Caco-2 (cell line): ENCODE data around the gene VWA3B. TPM values are rescaled to one million over a fixed set of nuclear protein-coding genes. Genes with fewer than 3 reads are reported as not detected.

ENCODE experiments used
- BruUV-seq: library from RNA; stranded (reverse); fragments of 400-500 nt; replicated peaks from 2 replicates; lab custom pipeline; 2021; lab: Mats Ljungman, UMichigan
- CTCF ChIA-PET: fragments of 300-600 bp; sonication (Branson Sonifier 250); formaldehyde crosslinking; loops from one replicate; lab custom pipeline; 2022; ENCODE audit warnings: antibody characterized with exemption; lab: Charles Lee
- POLR2A ChIA-PET: fragments of 300-600 bp; sonication (Branson Sonifier 250); formaldehyde crosslinking; loops from one replicate; lab custom pipeline; 2022; ENCODE audit warnings: antibody characterized with exemption; lab: Charles Lee
- DNase-seq, 2 experiments: peaks; one replicate each; pipeline versions ENCODE4 v3.0.0 to v3.0.0-alpha.2; 2020 to 2022
- H3K27me3 ChIP-seq: replicated peaks from 2 replicates; pipeline ENCODE4 v1.6.0; 2011; ENCODE audit warnings: low read length; ENCODE audit not compliant: control insufficient read depth, insufficient read depth
- H3K36me3 ChIP-seq: 2 replicates; pipeline ENCODE4 v1.5.1; 2011; ENCODE audit warnings: low read length; ENCODE audit not compliant: control insufficient read depth, insufficient read depth
- H3K4me1 ChIP-seq: fragments of 250-450 bp; sonication (Bioruptor Pico); 2 replicates; pipeline ENCODE4 v1.5.1; 2020; ENCODE audit warnings: mild to moderate bottlenecking
- H3K4me3 ChIP-seq: 2 replicates; pipeline ENCODE4 v1.5.1; 2011; ENCODE audit warnings: low read depth, mild to moderate bottlenecking, control low read depth, low read length
- H3K9me3 ChIP-seq: fragments of 250-450 bp; sonication (Bioruptor Pico); 2 replicates; pipeline ENCODE4 v1.5.1; 2020; ENCODE audit warnings: mild to moderate bottlenecking, moderate library complexity
- H3K27ac Mint-ChIP-seq: one replicate; pipeline ENCODE4 v1.8.0; 2022; ENCODE audit warnings: mixed read lengths; ENCODE audit not compliant: unreplicated experiment
- H3K27me3 Mint-ChIP-seq: one replicate; pipeline ENCODE4 v1.8.0; 2022; ENCODE audit warnings: mixed read lengths; ENCODE audit not compliant: insufficient read depth, unreplicated experiment
- H3K36me3 Mint-ChIP-seq: one replicate; pipeline ENCODE4 v1.8.0; 2022; ENCODE audit warnings: mild to moderate bottlenecking, mixed read lengths; ENCODE audit not compliant: insufficient read depth, unreplicated experiment
- H3K4me1 Mint-ChIP-seq: one replicate; pipeline ENCODE4 v1.8.0; 2022; ENCODE audit warnings: low read depth, mixed read lengths; ENCODE audit not compliant: unreplicated experiment
- H3K4me3 Mint-ChIP-seq: one replicate; pipeline ENCODE4 v1.8.0; 2022; ENCODE audit warnings: mild to moderate bottlenecking, moderate library complexity, mixed read lengths; ENCODE audit not compliant: unreplicated experiment
- H3K9me3 Mint-ChIP-seq: one replicate; pipeline ENCODE4 v1.8.0; 2022; ENCODE audit warnings: mixed read lengths; ENCODE audit not compliant: unreplicated experiment
- CTCF ChIP-seq, 2 experiments: fragments of 200-600 bp in 1 of 2; IDR thresholded peaks; 1 replicate in 1 of 2; 2 replicates in 1 of 2; pipeline versions ENCODE4 v1.5.1 to v1.8.0; 2011 to 2022; ENCODE audit warnings: antibody characterized with exemption in 1 of 2, control low read depth in 1 of 2, inconsistent platforms in 1 of 2, low read depth in 1 of 2, low read length in 1 of 2, mild to moderate bottlenecking in 1 of 2, moderate library complexity in 1 of 2; ENCODE audit not compliant: insufficient read depth in 1 of 2, severe bottlenecking in 1 of 2, unreplicated experiment in 1 of 2
- intact Hi-C: fragments of 100-400 bp; cut with micrococcal nuclease; formaldehyde crosslinking; loops from one replicate; pipeline ENCODE4 v1.10.0; 2022; ENCODE audit not compliant: unreplicated experiment
- total RNA-seq: library from RNA; stranded (reverse); gene quantifications from 2 replicates; pipeline ENCODE4 v1.2.3, GENCODE V29; 2022

Gene VWA3B
- total RNA-seq, 1 experiment from 2014 or later = not detected

DNA sequence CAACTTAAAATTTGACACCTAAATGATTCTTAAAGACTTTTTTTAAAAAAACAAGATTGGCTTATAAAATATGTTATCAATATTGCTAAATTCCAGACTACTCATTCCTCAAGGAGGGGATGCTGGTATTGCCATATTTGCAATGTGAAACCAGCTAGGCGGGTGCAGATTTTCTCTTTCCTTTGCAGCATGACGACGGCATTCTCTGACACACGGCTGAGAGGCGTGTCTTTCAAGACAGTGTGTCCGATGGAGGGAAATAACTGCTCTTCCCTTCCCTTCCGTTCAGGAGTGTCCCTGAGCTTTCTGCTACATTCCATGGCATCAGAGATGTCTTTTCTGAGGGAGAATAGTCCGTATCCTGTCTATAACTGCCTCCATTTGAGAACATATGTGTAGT, 221.1 kb downstream of the VWA3B start:
- no peaks in the 10 kb centered on the region for H3K9me3 Mint-ChIP-seq
- no peak overlapping the region for H3K4me3 Mint-ChIP-seq
- CTCF ChIA-PET = no interaction called here
- Histone ChIP-seq H3K4me1 (no peaks in the 10 kb centered on the region), H3K9me3 (no peaks in the 10 kb centered on the region), H3K4me3 (no peak overlapping the region), H3K27me3 (no peaks in the 10 kb centered on the region), H3K36me3 (no peaks in the 10 kb centered on the region)
- POLR2A ChIA-PET = no interaction called here
- BruUV-seq = no TSS peak
- TF ChIP-seq CTCF (IDR thresholded peaks at IDR 0.05; ENCODE audit: insufficient read depth in 1 of 2, low read depth in 1 of 2, low read length in 1 of 2, severe bottlenecking in 1 of 2, unreplicated experiment in 1 of 2) = no peak
- H3K27me3 Mint-ChIP-seq = peaks cover 10% of the 10 kb centered on the region
- no peak overlapping the region for H3K27ac Mint-ChIP-seq
- intact Hi-C loops = no loop called here
- no peaks in the 10 kb centered on the region for H3K4me1 Mint-ChIP-seq
- no peak for DNase-seq
- H3K36me3 Mint-ChIP-seq = no peaks in the 10 kb centered on the region

- H3K4me1 Mint-ChIP-seq = no peaks in the 10 kb centered on the region
- no peaks in the 10 kb centered on the region for H3K9me3 Mint-ChIP-seq
- POLR2A ChIA-PET = no interaction called here
- no peaks in the 10 kb centered on the region for H3K27me3 ChIP-seq
- no TSS peak for BruUV-seq
- DNase-seq = no peak
- TF ChIP-seq CTCF (IDR thresholded peaks at IDR 0.05; ENCODE audit: insufficient read depth in 1 of 2, low read depth in 1 of 2, low read length in 1 of 2, severe bottlenecking in 1 of 2, unreplicated experiment in 1 of 2) = no peak
- no peaks in the 10 kb centered on the region for H3K9me3 ChIP-seq
- H3K27ac Mint-ChIP-seq = no peak overlapping the region
- CTCF ChIA-PET = no interaction called here
- no peaks in the 10 kb centered on the region for H3K36me3 Mint-ChIP-seq
- H3K36me3 ChIP-seq = no peaks in the 10 kb centered on the region
- intact Hi-C loops = no loop called here
- no peak overlapping the region for H3K4me3 Mint-ChIP-seq
- peaks cover 10% of the 10 kb centered on the region for H3K27me3 Mint-ChIP-seq
- H3K4me1 ChIP-seq = no peaks in the 10 kb centered on the region
- H3K4me3 ChIP-seq = no peak overlapping the region
These were observed 221.6 kb downstream of the VWA3B start for GRCh38 chr2:98308532-98308931.

DNA sequence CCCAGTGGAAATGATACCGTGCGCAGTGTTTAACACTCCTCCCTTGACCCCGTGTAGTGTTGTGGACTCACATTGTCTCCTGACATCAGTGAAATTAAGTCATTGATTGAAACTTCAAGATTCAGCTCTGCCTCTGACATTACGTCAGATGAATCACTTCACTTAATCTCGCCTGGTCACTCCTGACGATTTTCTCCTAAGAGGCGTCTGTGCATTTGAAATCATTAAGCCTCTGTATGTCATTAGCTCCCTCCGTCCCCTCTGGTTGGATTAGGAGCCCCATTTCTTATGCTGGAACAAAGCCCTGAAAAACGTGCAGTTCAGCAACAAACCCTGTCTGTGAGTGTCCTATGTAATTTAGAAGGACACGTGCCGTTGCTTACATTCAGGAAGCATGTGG, 222.6 kb downstream of the VWA3B start:
- Mint-ChIP-seq H3K27me3 (peaks cover 10% of the 10 kb centered on the region), H3K4me3 (no peak overlapping the region), H3K9me3 (no peaks in the 10 kb centered on the region), H3K36me3 (no peaks in the 10 kb centered on the region), H3K4me1 (no peaks in the 10 kb centered on the region), H3K27ac (no peak overlapping the region)
- DNase-seq = no peak
- no peak for TF ChIP-seq CTCF (IDR thresholded peaks at IDR 0.05; ENCODE audit: insufficient read depth in 1 of 2, low read depth in 1 of 2, low read length in 1 of 2, severe bottlenecking in 1 of 2, unreplicated experiment in 1 of 2)
- intact Hi-C loops = no loop called here
- no peaks in the 10 kb centered on the region for H3K36me3 ChIP-seq
- no peaks in the 10 kb centered on the region for H3K4me1 ChIP-seq
- ChIA-PET POLR2A (no interaction called here), CTCF (no interaction called here)
- no peak overlapping the region for H3K4me3 ChIP-seq
- H3K27me3 ChIP-seq = no peaks in the 10 kb centered on the region
- no peaks in the 10 kb centered on the region for H3K9me3 ChIP-seq
- BruUV-seq = no TSS peak
